Measurements from ENCODE around the gene AUTS2. TPM values are rescaled to one million over a fixed set of nuclear protein-coding genes. Genes with fewer than 3 reads are reported as not detected.

Gene AUTS2
- total RNA-seq, 1 experiment from 2014 or later: 38.5 TPM

GRCh38 chr7:69753981-69754380 lies 155.7 kb downstream of the AUTS2 start:
- Histone ChIP-seq H3K27ac (ENCODE audit: low read length) (no peak overlapping the region), H3K27me3 (ENCODE audit: low read length) (no peaks in the 10 kb centered on the region), H3K36me3 (ENCODE audit: insufficient read depth, low read length) (no peaks in the 10 kb centered on the region), H3K4me2 (ENCODE audit: low read depth, low read length, poor library complexity, severe bottlenecking) (peak overlapping the region; percentile 22), H3K9ac (ENCODE audit: low read length) (no peak overlapping the region), H3K4me3 (ENCODE audit: low read length) (no peak overlapping the region), H2AFZ (ENCODE audit: low read length) (no peak overlapping the region), H3K9me2 (replicated peaks; ENCODE audit: insufficient read depth, low read length) (no peaks in the 10 kb centered on the region), H3K79me2 (ENCODE audit: low read length) (no peaks in the 10 kb centered on the region), H3K4me1 (ENCODE audit: low read length) (peaks cover 31% of the 10 kb centered on the region), H3K9me3 (ENCODE audit: low read length) (no peaks in the 10 kb centered on the region), H4K20me1 (ENCODE audit: insufficient read depth, low read depth, low read length) (0 out of 2 replicates have a peak, but pooled peaks cover 10% of the 10 kb centered on the region)
- DNase-seq: no peak

- Histone ChIP-seq H3K4me3 (ENCODE audit: low read length) (no peak overlapping the region), H2AFZ (ENCODE audit: low read length) (no peak overlapping the region), H3K27ac (ENCODE audit: low read length) (no peak overlapping the region), H3K9me3 (ENCODE audit: low read length) (no peaks in the 10 kb centered on the region), H3K9me2 (replicated peaks; ENCODE audit: insufficient read depth, low read length) (no peaks in the 10 kb centered on the region), H3K4me2 (ENCODE audit: low read depth, low read length, poor library complexity, severe bottlenecking) (peak overlapping the region; percentile 22), H3K36me3 (ENCODE audit: insufficient read depth, low read length) (no peaks in the 10 kb centered on the region), H3K4me1 (ENCODE audit: low read length) (peaks cover 31% of the 10 kb centered on the region), H4K20me1 (ENCODE audit: insufficient read depth, low read depth, low read length) (0 out of 2 replicates have a peak, but pooled peaks cover 10% of the 10 kb centered on the region), H3K9ac (ENCODE audit: low read length) (no peak overlapping the region), H3K27me3 (ENCODE audit: low read length) (no peaks in the 10 kb centered on the region), H3K79me2 (ENCODE audit: low read length) (no peaks in the 10 kb centered on the region)
- DNase-seq: peak; percentile 46
Observed at GRCh38 chr7:69754476-69754875, 156.2 kb downstream of the AUTS2 start.

GRCh38 chr7:69756235-69756634 lies 158.0 kb downstream of the AUTS2 start:
- H3K79me2 ChIP-seq (ENCODE audit: low read length): no peaks in the 10 kb centered on the region
- 0 out of 2 replicates have a peak, but pooled peaks cover 10% of the 10 kb centered on the region for H4K20me1 ChIP-seq (ENCODE audit: insufficient read depth, low read depth, low read length)
- H3K4me2 ChIP-seq (ENCODE audit: low read depth, low read length, poor library complexity, severe bottlenecking): no peak overlapping the region

GRCh38 chr7:69757528-69757927 lies 159.3 kb downstream of the AUTS2 start:
- Histone ChIP-seq H2AFZ (ENCODE audit: low read length) (no peak overlapping the region), H3K36me3 (ENCODE audit: insufficient read depth, low read length) (no peaks in the 10 kb centered on the region), H3K27ac (ENCODE audit: low read length) (no peak overlapping the region), H4K20me1 (ENCODE audit: insufficient read depth, low read depth, low read length) (peaks cover 10% of the 10 kb centered on the region; the same call in 1 of the 2 replicates), H3K4me3 (ENCODE audit: low read length) (no peak overlapping the region), H3K4me2 (ENCODE audit: low read depth, low read length, poor library complexity, severe bottlenecking) (no peak overlapping the region), H3K9me2 (replicated peaks; ENCODE audit: insufficient read depth, low read length) (no peaks in the 10 kb centered on the region), H3K27me3 (ENCODE audit: low read length) (no peaks in the 10 kb centered on the region), H3K9me3 (ENCODE audit: low read length) (no peaks in the 10 kb centered on the region), H3K79me2 (ENCODE audit: low read length) (no peaks in the 10 kb centered on the region), H3K9ac (ENCODE audit: low read length) (no peak overlapping the region), H3K4me1 (ENCODE audit: low read length) (peaks cover 32% of the 10 kb centered on the region)
- no peak for DNase-seq

More at GRCh38 chr7:69756235-69756634, 158.0 kb downstream of the AUTS2 start:
- Histone ChIP-seq H3K36me3 (ENCODE audit: insufficient read depth, low read length) (no peaks in the 10 kb centered on the region), H3K9me2 (replicated peaks; ENCODE audit: insufficient read depth, low read length) (no peaks in the 10 kb centered on the region), H3K27ac (ENCODE audit: low read length) (no peak overlapping the region), H3K9me3 (ENCODE audit: low read length) (no peaks in the 10 kb centered on the region), H2AFZ (ENCODE audit: low read length) (no peak overlapping the region), H3K27me3 (ENCODE audit: low read length) (no peaks in the 10 kb centered on the region), H3K4me1 (ENCODE audit: low read length) (peaks cover 31% of the 10 kb centered on the region), H3K4me3 (ENCODE audit: low read length) (no peak overlapping the region), H3K9ac (ENCODE audit: low read length) (no peak overlapping the region)
- no peak for DNase-seq

GRCh38 chr7:69757981-69758430 lies 159.7 kb downstream of the AUTS2 start:
- no peak overlapping the region for H3K27ac ChIP-seq (ENCODE audit: low read length)
- peaks cover 37% of the 10 kb centered on the region for H3K4me1 ChIP-seq (ENCODE audit: low read length)
- H3K4me2 ChIP-seq (ENCODE audit: low read depth, low read length, poor library complexity, severe bottlenecking): no peak overlapping the region
- H3K36me3 ChIP-seq (ENCODE audit: insufficient read depth, low read length): no peaks in the 10 kb centered on the region
- DNase-seq: no peak
- H3K9ac ChIP-seq (ENCODE audit: low read length): no peak overlapping the region
- no peaks in the 10 kb centered on the region for H3K79me2 ChIP-seq (ENCODE audit: low read length)
- H2AFZ ChIP-seq (ENCODE audit: low read length): no peak overlapping the region
- H3K4me3 ChIP-seq (ENCODE audit: low read length): no peak overlapping the region
- no peaks in the 10 kb centered on the region for H3K9me3 ChIP-seq (ENCODE audit: low read length)
- H4K20me1 ChIP-seq (ENCODE audit: insufficient read depth, low read depth, low read length): peaks cover 10% of the 10 kb centered on the region; the same call in 1 of the 2 replicates
- no peaks in the 10 kb centered on the region for H3K27me3 ChIP-seq (ENCODE audit: low read length)
- H3K9me2 ChIP-seq (replicated peaks; ENCODE audit: insufficient read depth, low read length): no peaks in the 10 kb centered on the region

- H3K4me1 ChIP-seq (ENCODE audit: low read length): peaks cover 30% of the 10 kb centered on the region
- no peaks in the 10 kb centered on the region for H3K9me2 ChIP-seq (replicated peaks; ENCODE audit: insufficient read depth, low read length)
- peaks cover 10% of the 10 kb centered on the region; the same call in 1 of the 2 replicates for H4K20me1 ChIP-seq (ENCODE audit: insufficient read depth, low read depth, low read length)
- H3K79me2 ChIP-seq (ENCODE audit: low read length): no peaks in the 10 kb centered on the region
- no peak for DNase-seq
- H3K9me3 ChIP-seq (ENCODE audit: low read length): no peaks in the 10 kb centered on the region
- H2AFZ ChIP-seq (ENCODE audit: low read length): no peak overlapping the region
- no peaks in the 10 kb centered on the region for H3K36me3 ChIP-seq (ENCODE audit: insufficient read depth, low read length)
- no peak overlapping the region for H3K27ac ChIP-seq (ENCODE audit: low read length)
- no peak overlapping the region for H3K4me3 ChIP-seq (ENCODE audit: low read length)
- no peak overlapping the region for H3K4me2 ChIP-seq (ENCODE audit: low read depth, low read length, poor library complexity, severe bottlenecking)
- no peak overlapping the region for H3K9ac ChIP-seq (ENCODE audit: low read length)
- no peaks in the 10 kb centered on the region for H3K27me3 ChIP-seq (ENCODE audit: low read length)
Observed at GRCh38 chr7:69759373-69759772, 161.1 kb downstream of the AUTS2 start.

- Histone ChIP-seq H3K79me2 (ENCODE audit: low read length) (no peaks in the 10 kb centered on the region), H3K27ac (ENCODE audit: low read length) (no peak overlapping the region), H3K4me1 (ENCODE audit: low read length) (peaks cover 18% of the 10 kb centered on the region), H3K4me3 (ENCODE audit: low read length) (no peak overlapping the region), H3K4me2 (ENCODE audit: low read depth, low read length, poor library complexity, severe bottlenecking) (no peak overlapping the region), H3K9ac (ENCODE audit: low read length) (no peak overlapping the region), H3K9me2 (replicated peaks; ENCODE audit: insufficient read depth, low read length) (no peaks in the 10 kb centered on the region), H2AFZ (ENCODE audit: low read length) (no peak overlapping the region), H3K27me3 (ENCODE audit: low read length) (no peaks in the 10 kb centered on the region), H4K20me1 (ENCODE audit: insufficient read depth, low read depth, low read length) (peaks cover 12% of the 10 kb centered on the region; the same call in 1 of the 2 replicates), H3K9me3 (ENCODE audit: low read length) (no peaks in the 10 kb centered on the region), H3K36me3 (ENCODE audit: insufficient read depth, low read length) (no peaks in the 10 kb centered on the region)
- no peak for DNase-seq
Observed at GRCh38 chr7:69761290-69761922, 163.1 kb downstream of the AUTS2 start.

- Histone ChIP-seq H3K36me3 (ENCODE audit: insufficient read depth, low read length) (no peaks in the 10 kb centered on the region), H3K9me2 (replicated peaks; ENCODE audit: insufficient read depth, low read length) (no peaks in the 10 kb centered on the region), H3K27me3 (ENCODE audit: low read length) (no peaks in the 10 kb centered on the region), H3K4me3 (ENCODE audit: low read length) (no peak overlapping the region), H3K4me2 (ENCODE audit: low read depth, low read length, poor library complexity, severe bottlenecking) (no peak overlapping the region), H3K79me2 (ENCODE audit: low read length) (no peaks in the 10 kb centered on the region), H3K9ac (ENCODE audit: low read length) (no peak overlapping the region), H3K4me1 (ENCODE audit: low read length) (peaks cover 9% of the 10 kb centered on the region), H4K20me1 (ENCODE audit: insufficient read depth, low read depth, low read length) (peaks cover 10% of the 10 kb centered on the region; the same call in 1 of the 2 replicates), H3K27ac (ENCODE audit: low read length) (no peak overlapping the region), H3K9me3 (ENCODE audit: low read length) (no peaks in the 10 kb centered on the region), H2AFZ (ENCODE audit: low read length) (no peak overlapping the region)
- no peak for DNase-seq
Observed at GRCh38 chr7:69762821-69763352, 164.6 kb downstream of the AUTS2 start.

All from Karpas-422 (cell line).